D721Med (cell line): ENCODE measurements around the gene GAREM1.

Source experiments
- DNase-seq: peaks from one replicate; pipeline ENCODE4 v3.0.0; 2011; ENCODE audit warnings: low spot score; ENCODE audit not compliant: insufficient read length
- FAIRE-seq: peaks from 2 replicates; lab custom pipeline; 2011; peaks lifted over from hg19 to GRCh38; lab: Jason Lieb, UNC
- CTCF ChIP-seq: IDR thresholded peaks from 2 replicates; pipeline ENCODE4 v1.5.1; 2012; ENCODE audit warnings: mild to moderate bottlenecking, control low read depth; ENCODE audit not compliant: insufficient read depth; ENCODE audit errors: missing control alignments

The GAREM1 gene

DNA sequence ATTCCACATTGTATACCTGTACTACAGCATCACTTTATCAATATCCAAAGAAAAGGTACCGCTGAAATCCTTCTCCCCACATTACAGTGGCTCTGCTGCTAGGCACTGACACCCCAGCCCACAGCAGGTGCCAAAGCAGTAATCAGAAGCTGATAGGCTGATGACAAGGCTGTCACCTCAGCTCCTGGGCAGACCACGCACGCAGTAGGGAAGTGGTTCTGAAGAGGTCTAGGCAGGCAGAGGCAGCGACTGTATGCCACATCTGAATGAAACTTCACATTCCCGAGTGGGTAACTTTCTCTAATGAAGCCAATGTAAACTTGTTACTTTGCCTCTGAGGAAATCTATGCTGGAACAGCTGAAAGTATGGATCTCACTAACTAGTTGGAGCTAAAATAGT lies 167.9 kb downstream of the GAREM1 start:
- TF ChIP-seq CTCF, result no peak
- FAIRE-seq, result peak; percentile 41
- no peak for DNase-seq

GRCh38 chr18:32301976-32302743 lies 168.5 kb downstream of the GAREM1 start:
- peak; percentile 78 for FAIRE-seq
- DNase-seq, result no peak
- no peak for TF ChIP-seq CTCF

DNA sequence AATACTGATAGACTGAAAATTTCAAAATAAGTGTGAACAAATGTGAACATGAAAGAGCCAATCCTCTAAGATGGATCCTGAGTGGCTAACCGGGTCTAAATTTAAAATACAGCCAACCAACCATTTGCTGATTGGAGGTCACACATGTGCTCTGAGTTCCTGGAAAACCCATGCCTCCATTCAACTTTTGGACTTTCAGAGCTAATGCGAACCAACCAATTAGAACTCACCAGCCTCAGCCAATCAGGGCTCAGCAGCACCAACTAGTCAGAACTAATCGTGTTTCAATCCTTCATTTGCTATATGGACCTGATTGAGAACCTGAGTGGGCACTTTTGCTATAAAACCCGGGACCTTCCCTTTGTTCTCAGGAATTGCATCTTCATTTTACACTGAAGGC lies 169.3 kb downstream of the GAREM1 start:
- TF ChIP-seq CTCF, result no peak
- no peak for FAIRE-seq
- DNase-seq, result no peak

GRCh38 chr18:32300914-32301313 lies 169.8 kb downstream of the GAREM1 start:
- FAIRE-seq, result peak; percentile 86
- no peak for DNase-seq
- no peak for TF ChIP-seq CTCF

GRCh38 chr18:32299484-32299883 lies 171.2 kb downstream of the GAREM1 start:
- FAIRE-seq, result peak; percentile 79

DNA sequence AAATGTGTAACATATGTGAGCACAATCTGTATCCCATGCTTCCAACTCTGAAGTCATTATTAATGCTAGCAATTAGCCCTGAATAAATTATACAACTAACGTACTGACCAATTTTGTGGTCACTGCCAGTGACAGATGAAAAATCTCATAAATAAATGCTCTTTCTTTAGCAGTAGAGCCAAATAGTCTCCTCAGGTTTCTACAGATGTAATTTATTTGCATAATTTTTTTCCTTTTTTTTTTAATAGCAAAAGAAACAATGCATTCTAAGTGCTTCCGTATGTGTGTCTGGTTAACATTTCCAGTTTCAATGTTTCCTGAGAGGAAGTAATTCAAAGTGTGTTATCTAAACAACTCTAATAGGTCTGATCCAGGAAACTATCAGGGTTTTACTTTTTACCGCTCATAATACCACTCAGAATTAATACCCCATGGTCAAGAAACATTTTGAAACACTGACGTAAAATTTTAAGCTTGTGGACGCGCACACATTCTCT lies 172.5 kb downstream of the GAREM1 start:
- DNase-seq (no peak), FAIRE-seq (no peak)
- no peak for TF ChIP-seq CTCF

More at GRCh38 chr18:32299484-32299883, 171.2 kb downstream of the GAREM1 start:
- no peak for TF ChIP-seq CTCF
- no peak for DNase-seq

- no peak for DNase-seq
- no peak for TF ChIP-seq CTCF
- FAIRE-seq, result peak; percentile 90
Observed at GRCh38 chr18:32297579-32298170, 173.0 kb downstream of the GAREM1 start.
